Epithelial cell of proximal tubule (primary cell): ENCODE measurements around the gene LRAT. TPM values are rescaled to one million over a fixed set of nuclear protein-coding genes. Genes with fewer than 3 reads are reported as not detected.

Source experiments
- DNase-seq: peaks from one replicate; pipeline ENCODE4 v3.0.0-alpha.2; 2011; ENCODE audit warnings: low read depth
- H3K4me3 ChIP-seq: 2 replicates; pipeline ENCODE4 v1.5.1; 2011; ENCODE audit warnings: low read depth, mild to moderate bottlenecking, low read length
- total RNA-seq: library from RNA; depleted of rRNA; stranded (reverse); fragments of >200 nt; gene quantifications from 2 replicates; pipeline ENCODE4 v1.2.3, GENCODE V29; 2015
- TF ChIP-seq, protein P1 (sequence below): conservative IDR thresholded peaks from 2 replicates; pipeline ENCODE4 v1.5.1; 2012; ENCODE audit warnings: low read depth, mild to moderate bottlenecking, low read length

LRAT gene
- 0.43 and 2.2 TPM in 2 replicates for total RNA-seq

DNA sequence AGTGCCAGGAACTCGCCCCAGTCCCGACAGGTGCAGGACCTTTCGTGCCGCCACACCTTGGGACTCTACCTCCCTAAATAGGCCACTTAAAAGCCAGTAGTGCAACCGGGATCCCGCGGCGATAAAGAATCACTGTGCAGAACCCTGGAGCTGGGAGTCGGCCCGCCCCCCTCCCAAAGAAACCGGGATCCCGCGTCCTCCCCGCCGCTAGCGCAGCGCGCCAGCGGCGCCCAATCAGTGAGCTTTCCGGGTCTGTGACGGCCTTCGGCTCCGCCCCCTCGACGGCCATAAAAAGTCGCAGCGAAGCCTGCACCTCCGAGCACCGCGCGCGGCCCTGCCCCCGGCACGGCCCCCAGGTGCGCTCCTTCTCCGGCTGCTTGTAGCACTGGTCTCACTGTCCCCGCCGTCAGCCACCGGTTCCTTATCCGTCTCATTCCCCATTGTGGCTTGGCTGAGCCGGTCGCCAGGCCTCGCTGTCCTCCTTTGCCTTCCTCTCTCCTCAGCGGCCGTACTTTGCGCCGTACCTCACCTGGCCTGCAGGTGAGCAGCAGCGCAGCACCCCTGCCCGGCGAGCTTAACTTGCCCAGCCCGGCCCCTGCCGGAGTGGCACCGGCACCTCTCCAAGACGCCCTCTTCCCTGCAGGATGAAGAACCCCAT, at the start of gene LRAT:
Gene LRAT (plus strand): TSS at position 318 of the 658 bp plus-strand sequence. CDS start 327 bp downstream, at position 645.
- DNase-seq, result no peak
- peak within 1 kb of the TSS; percentile 72 for H3K4me3 ChIP-seq
- TF ChIP-seq, protein P1, sequence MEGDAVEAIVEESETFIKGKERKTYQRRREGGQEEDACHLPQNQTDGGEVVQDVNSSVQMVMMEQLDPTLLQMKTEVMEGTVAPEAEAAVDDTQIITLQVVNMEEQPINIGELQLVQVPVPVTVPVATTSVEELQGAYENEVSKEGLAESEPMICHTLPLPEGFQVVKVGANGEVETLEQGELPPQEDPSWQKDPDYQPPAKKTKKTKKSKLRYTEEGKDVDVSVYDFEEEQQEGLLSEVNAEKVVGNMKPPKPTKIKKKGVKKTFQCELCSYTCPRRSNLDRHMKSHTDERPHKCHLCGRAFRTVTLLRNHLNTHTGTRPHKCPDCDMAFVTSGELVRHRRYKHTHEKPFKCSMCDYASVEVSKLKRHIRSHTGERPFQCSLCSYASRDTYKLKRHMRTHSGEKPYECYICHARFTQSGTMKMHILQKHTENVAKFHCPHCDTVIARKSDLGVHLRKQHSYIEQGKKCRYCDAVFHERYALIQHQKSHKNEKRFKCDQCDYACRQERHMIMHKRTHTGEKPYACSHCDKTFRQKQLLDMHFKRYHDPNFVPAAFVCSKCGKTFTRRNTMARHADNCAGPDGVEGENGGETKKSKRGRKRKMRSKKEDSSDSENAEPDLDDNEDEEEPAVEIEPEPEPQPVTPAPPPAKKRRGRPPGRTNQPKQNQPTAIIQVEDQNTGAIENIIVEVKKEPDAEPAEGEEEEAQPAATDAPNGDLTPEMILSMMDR, result no peak

DNA sequence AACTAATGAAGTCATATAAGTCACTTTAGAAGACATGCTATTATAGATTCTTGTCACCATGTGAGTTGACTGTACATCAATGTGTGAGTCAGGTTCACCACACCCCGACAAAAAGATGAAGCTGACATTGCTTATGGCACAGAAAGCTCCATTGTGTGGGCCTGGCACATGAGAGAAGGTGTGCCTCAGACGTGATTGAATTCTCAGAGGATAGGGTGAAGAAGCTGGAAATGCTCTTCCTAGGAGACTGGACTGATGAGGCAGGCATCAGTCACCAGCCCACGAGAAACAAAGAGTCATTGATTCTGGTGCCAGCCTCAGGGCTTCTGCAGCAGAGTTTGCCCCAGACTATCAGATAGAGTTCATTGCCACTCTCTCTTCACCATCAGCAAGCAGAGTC, 35.9 kb upstream of the LRAT start:
- TF ChIP-seq, protein P1, result no peak
- DNase-seq, result no peak
- no peak overlapping the region for H3K4me3 ChIP-seq

DNA sequence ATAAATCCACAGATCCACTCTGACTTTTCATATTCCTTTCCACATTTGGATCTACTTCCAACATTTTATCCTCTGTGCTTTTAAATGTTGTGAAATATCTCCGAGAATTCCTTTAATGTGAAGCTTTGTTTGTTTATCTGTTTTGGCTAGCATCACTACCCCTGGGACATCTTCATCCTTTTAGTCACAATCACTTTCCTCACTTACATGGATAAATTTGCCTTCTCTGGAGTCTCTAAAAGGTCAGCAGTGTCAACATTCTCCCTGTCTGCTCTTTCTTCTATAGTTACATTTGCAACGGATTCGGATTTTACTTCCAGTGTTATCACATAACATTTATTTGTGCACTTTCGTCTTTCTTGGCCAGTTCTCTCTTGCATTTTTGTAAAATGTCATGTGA, 34.2 kb upstream of the LRAT start:
- DNase-seq, result no peak
- H3K4me3 ChIP-seq, result no peak overlapping the region
- TF ChIP-seq, protein P1, result no peak

GRCh38 chr4:154711522-154711921, 32.3 kb upstream of the LRAT start:
- TF ChIP-seq, protein P1, result no peak
- no peak overlapping the region for H3K4me3 ChIP-seq
- no peak for DNase-seq

GRCh38 chr4:154714339-154715040, 29.3 kb upstream of the LRAT start:
- DNase-seq, result no peak
- no peak overlapping the region for H3K4me3 ChIP-seq
- TF ChIP-seq, protein P1, result no peak

GRCh38 chr4:154719087-154719486, 24.7 kb upstream of the LRAT start:
- no peak for DNase-seq
- no peak overlapping the region for H3K4me3 ChIP-seq
- TF ChIP-seq, protein P1, result no peak

DNA sequence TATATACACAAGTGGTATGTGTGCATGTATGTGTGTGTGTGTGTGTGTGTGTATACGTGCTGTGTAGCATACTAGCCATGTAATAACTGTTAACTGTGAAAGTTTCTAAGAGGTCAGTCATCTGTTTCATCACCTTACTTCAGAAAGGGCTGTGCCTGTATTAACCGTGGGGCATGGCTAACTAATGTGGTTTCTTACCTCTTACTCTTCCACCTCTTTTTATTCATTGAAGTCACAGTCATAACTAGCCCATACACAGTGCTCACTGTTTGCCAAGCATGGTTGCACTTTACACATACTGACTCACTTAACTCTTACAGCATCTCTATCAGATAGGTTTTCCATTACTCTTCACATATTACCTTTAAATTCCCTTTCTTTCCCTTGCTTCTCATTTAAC, 23.7 kb upstream of the LRAT start:
- peak; percentile 91 for DNase-seq
- TF ChIP-seq, protein P1, result no peak

More for the DNA sequence above, 23.7 kb upstream of the LRAT start:
- no peak overlapping the region for H3K4me3 ChIP-seq
